ENCODE results near the gene SEC14L2. TPM values are rescaled to one million over a fixed set of nuclear protein-coding genes. Genes with fewer than 3 reads are reported as not detected.

SEC14L2 gene
- total RNA-seq, 1 experiment from 2014 or later: 8.2 TPM

DNA sequence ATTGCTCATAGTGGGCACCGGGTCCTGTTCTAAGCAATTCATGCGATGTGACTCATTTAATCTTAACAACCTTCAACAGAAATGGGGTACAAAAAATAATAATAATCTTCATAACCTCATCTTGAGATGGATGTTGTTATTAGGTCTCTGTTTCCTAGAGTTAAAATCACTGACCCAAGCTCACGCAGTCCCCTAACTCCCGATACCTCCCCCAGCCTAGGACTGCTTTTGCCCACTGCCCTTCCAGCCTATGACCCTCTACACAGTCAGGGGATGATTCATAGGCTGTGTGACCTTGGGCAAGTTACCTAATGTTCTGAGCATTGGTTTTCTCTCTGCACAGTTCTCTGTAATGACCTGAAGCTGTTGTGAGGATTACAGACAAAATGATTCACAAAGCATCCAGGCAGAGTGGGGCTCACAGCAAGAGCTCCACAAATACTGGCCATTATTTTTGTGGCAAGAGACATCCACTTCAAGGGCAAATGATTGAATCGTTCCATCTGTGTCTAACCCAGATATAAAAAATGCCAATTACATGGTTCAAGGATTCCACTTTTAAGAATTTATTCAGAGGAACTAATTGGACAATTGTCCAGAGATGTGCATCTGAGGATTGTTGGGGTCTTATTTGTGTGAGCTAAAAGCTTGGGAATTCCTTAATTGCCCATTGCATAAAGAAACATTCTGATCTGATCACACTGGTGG is 48.8 kb downstream of the SEC14L2 start:
- WGBS (ENCODE audit: extremely low coverage, insufficient read length, low lambda C conversion rate): no CpG with 5 or more reads among the region's 5 CpGs
- Histone ChIP-seq H4K5ac (ENCODE audit: insufficient read length, low read depth, low read length) (no peak overlapping the region), H3K23ac (ENCODE audit: insufficient read length, low read depth, low read length) (no peak overlapping the region), H3K79me2 (ENCODE audit: insufficient read depth, low read length) (no peaks in the 10 kb centered on the region), H2AK5ac (ENCODE audit: insufficient read length, low read length) (no peak overlapping the region), H3K18ac (ENCODE audit: insufficient read length, low read depth, low read length) (no peak overlapping the region), H4K20me1 (ENCODE audit: control insufficient read depth, insufficient read depth, insufficient read length) (no peaks in the 10 kb centered on the region), H2AFZ (ENCODE audit: low read length) (peak overlapping the region; percentile 33), H3T11ph (ENCODE audit: low read length) (no peak overlapping the region), H3K4ac (ENCODE audit: low read depth, low read length) (no peak overlapping the region), H2BK120ac (ENCODE audit: low read depth, low read length, poor library complexity, severe bottlenecking) (no peak overlapping the region), H2BK20ac (ENCODE audit: low read depth, low read length, poor library complexity, severe bottlenecking) (no peak overlapping the region), H3K27me3 (ENCODE audit: insufficient read depth, low read length) (no peaks in the 10 kb centered on the region), H2BK5ac (ENCODE audit: insufficient read length, low read length) (no peak overlapping the region), H3K56ac (ENCODE audit: insufficient read length, low read depth, low read length) (no peak overlapping the region), H3K4me1 (ENCODE audit: insufficient read depth, low read length) (no peaks in the 10 kb centered on the region), H4K91ac (ENCODE audit: insufficient read length, low read depth, low read length) (no peak overlapping the region), H2BK15ac (ENCODE audit: low read depth, low read length) (no peak overlapping the region), H3K9me3 (ENCODE audit: control insufficient read depth, low read depth, low read length) (no peaks in the 10 kb centered on the region), H3K14ac (ENCODE audit: insufficient read depth, low read length) (no peak overlapping the region), H3K23me2 (ENCODE audit: insufficient read length, low read depth, low read length, poor library complexity, severe bottlenecking) (no peaks in the 10 kb centered on the region), H3K27ac (ENCODE audit: insufficient read length, low read depth, low read length) (no peak overlapping the region), H3K9ac (ENCODE audit: extremely low read depth, insufficient read length, low read length) (no peak overlapping the region), H4K8ac (replicated peaks; ENCODE audit: insufficient read length, low read depth, low read length) (no peak overlapping the region), H3K79me1 (ENCODE audit: insufficient read depth, low read depth, low read length, poor library complexity, severe bottlenecking) (no peaks in the 10 kb centered on the region), H3K4me2 (ENCODE audit: insufficient read depth, insufficient read length, low read length) (peak overlapping the region; percentile 22), H2BK12ac (ENCODE audit: insufficient read length, low read depth, low read length) (no peak overlapping the region)
- peaks cover 15% of the 10 kb centered on the region in 2 experiments for H3K4me1 Mint-ChIP-seq
- TF ChIP-seq, protein P1, sequence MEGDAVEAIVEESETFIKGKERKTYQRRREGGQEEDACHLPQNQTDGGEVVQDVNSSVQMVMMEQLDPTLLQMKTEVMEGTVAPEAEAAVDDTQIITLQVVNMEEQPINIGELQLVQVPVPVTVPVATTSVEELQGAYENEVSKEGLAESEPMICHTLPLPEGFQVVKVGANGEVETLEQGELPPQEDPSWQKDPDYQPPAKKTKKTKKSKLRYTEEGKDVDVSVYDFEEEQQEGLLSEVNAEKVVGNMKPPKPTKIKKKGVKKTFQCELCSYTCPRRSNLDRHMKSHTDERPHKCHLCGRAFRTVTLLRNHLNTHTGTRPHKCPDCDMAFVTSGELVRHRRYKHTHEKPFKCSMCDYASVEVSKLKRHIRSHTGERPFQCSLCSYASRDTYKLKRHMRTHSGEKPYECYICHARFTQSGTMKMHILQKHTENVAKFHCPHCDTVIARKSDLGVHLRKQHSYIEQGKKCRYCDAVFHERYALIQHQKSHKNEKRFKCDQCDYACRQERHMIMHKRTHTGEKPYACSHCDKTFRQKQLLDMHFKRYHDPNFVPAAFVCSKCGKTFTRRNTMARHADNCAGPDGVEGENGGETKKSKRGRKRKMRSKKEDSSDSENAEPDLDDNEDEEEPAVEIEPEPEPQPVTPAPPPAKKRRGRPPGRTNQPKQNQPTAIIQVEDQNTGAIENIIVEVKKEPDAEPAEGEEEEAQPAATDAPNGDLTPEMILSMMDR (conservative IDR thresholded peaks at IDR 0.05): peak; percentile 0; the same call in 1 of the 3 replicates
- H3K27me3 Mint-ChIP-seq (ENCODE audit: low read depth): no peaks in the 10 kb centered on the region; the same call in 1 of the 2 replicates
- H3K36me3 Mint-ChIP-seq (ENCODE audit: insufficient read depth in 1 of 3, low read depth in 3 of 3): no peaks in the 10 kb centered on the region
- DNase-seq: no peak
- H3K9me3 Mint-ChIP-seq: no peaks in the 10 kb centered on the region
- no peak overlapping the region for H3K4me3 Mint-ChIP-seq
- H3K27ac Mint-ChIP-seq: no peak overlapping the region
